GM13977 (cell line): Measurements from ENCODE around the gene TEKT3.

Source experiments
- DNase-seq: peaks from one replicate; pipeline ENCODE4 v3.0.0; 2012; ENCODE audit warnings: low spot score
- in situ Hi-C: fragments of 300-500 bp; cut with MboI; formaldehyde crosslinking; loops from one replicate; pipeline ENCODE4 v1.12.0; 2022; ENCODE audit warnings: low sequenced_read_pairs, low pct_unique_long_range_greater_than_20kb, mixed read lengths, inconsistent platforms; ENCODE audit not compliant: unreplicated experiment
- TF ChIP-seq, protein P1 (sequence below): IDR thresholded peaks from 2 replicates; pipeline ENCODE4 v1.5.1; 2012; ENCODE audit warnings: mild to moderate bottlenecking, control low read depth; ENCODE audit not compliant: insufficient read depth; ENCODE audit errors: extremely low read depth, missing control alignments

TEKT3 gene

DNA sequence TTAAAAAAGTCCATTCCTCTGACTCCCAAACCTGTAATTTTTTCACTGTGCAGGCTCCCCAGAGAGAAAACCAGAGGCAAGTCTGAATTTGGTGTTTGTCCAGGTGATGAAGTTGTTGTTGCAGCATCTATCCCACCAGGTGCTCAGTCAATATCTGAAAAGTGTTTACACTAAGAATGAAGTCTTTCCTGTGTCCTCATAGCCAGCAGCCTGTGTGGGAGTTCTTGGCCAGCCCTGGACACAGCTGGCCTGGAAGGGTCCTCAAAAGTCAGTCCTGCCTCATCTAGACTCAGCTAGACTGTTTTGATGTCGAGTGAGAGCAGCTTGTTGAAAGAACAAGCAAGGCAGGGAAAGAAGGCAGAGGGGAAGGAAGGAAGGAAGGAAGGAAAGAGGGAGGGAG is 72.9 kb downstream of the TEKT3 start:
- TF ChIP-seq, protein P1, sequence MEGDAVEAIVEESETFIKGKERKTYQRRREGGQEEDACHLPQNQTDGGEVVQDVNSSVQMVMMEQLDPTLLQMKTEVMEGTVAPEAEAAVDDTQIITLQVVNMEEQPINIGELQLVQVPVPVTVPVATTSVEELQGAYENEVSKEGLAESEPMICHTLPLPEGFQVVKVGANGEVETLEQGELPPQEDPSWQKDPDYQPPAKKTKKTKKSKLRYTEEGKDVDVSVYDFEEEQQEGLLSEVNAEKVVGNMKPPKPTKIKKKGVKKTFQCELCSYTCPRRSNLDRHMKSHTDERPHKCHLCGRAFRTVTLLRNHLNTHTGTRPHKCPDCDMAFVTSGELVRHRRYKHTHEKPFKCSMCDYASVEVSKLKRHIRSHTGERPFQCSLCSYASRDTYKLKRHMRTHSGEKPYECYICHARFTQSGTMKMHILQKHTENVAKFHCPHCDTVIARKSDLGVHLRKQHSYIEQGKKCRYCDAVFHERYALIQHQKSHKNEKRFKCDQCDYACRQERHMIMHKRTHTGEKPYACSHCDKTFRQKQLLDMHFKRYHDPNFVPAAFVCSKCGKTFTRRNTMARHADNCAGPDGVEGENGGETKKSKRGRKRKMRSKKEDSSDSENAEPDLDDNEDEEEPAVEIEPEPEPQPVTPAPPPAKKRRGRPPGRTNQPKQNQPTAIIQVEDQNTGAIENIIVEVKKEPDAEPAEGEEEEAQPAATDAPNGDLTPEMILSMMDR, result no peak
- DNase-seq, result no peak
- in situ Hi-C loops, result loop anchor here (25.0 kb wide), 1 partner anchor 244 kb away; no protein-coding TSS in a partner anchor

DNA sequence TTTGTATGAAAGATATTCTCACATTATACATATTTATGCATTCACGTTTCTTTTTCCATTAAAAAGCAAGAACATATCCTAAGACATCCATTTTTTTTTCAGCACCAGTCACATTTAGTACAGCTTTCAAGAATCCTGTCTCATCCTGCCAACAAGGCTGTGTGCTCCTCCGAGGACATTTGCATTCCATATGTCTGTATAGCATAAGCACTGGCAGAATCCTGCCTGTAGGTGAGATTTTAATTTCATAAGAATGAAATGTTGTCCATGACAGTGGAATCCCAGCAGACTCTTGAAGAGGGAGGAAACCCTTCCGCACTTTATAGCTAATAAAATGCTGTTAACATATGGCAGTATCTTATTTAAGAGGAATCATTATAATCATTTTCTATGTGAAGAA is 73.4 kb downstream of the TEKT3 start:
- TF ChIP-seq, protein P1, result no peak
- in situ Hi-C loops, result loop anchor here (25.0 kb wide), 1 partner anchor 244 kb away; no protein-coding TSS in a partner anchor
- no peak for DNase-seq

DNA sequence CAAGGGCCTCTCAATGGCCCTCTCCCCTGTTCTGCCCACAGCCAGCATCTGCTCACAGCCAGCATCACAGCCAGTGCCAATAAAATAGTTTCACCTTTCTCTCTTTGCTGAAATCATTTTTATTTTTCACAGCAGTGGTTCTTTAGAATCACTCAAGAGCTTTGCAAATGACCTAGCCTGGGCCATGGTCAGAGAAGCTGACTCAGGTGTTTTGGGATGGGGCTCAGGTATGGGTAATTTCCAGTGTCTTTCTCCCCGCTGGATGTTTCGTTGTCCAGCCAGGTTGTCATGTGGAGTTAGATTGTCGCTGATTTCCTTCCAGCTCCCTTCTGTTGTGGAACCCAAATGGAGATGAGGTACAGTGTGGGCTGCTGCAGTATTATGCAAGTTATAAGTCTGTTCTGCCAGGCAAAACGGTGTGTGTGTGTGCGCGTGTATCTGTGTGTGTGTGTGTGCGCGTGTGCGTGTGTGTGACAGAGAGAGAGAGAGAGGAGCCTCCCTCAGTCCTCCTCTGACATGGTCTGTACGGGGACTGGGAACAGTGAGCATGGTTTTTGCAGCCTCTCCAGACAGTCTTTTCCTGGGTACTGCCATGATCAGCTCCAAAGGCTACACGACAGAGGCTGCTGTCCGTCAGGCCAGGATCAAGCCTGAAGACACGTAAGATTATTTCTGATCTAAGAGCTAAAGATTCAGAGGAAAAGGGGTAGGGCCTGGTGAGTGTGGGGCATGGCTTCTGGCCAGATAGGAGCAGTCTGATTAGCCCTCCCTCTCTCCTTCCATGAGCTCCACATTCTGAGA is 74.9 kb downstream of the TEKT3 start:
- in situ Hi-C loops, result loop anchor here (25.0 kb wide), 1 partner anchor 246 kb away; no protein-coding TSS in a partner anchor
- DNase-seq, result no peak
- TF ChIP-seq, protein P1, result no peak

DNA sequence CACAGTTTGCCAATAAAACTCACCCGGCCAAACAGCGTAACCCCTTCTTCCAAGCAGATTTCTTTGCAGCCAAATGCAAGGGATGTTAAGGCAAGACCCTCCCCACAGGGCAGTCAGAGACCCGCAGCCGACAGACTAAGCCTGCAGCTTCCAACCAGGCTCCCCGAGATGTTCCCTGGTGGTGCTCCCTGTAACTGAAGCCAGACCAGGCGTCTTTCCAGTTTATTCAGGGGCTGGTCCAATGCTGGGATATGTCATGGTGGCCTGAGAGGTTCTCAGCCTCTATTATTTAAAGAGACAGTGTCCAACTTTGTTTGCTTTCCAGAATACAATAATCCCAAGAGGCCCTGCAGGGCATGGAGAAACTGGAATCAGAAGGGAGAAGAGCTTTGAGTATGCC is 76.3 kb downstream of the TEKT3 start, which contains the start of gene PMP22:
Gene PMP22, minus strand, starts transcription at position 196 of the 400 bp plus-strand sequence. CDS start 4,599 bp downstream, outside the sequence.
- in situ Hi-C loops, result loop anchor here (25.0 kb wide), 1 partner anchor 247 kb away; no protein-coding TSS in a partner anchor
- TF ChIP-seq, protein P1, result no peak
- DNase-seq, result no peak

DNA sequence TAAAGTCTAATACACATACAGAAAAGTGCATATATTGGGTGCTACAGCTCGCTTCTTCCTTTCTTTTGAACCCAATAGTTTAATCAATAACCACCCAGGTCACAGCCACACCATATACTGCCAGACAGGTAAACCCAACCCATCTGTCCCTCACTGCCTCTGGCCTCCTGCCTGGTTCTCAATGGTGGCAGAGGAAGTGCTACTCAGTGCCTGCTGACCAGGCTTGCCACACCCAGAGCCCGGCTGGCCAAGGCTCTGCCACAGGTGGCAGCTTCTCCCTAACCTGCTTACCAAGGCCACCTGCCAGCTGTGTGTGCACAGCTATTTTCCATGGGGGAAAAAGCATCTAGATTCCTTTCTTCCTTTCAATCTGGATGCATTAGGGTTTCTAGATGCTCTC is 76.9 kb downstream of the TEKT3 start:
- in situ Hi-C loops, result loop anchor here (25.0 kb wide), 1 partner anchor 248 kb away; no protein-coding TSS in a partner anchor
- TF ChIP-seq, protein P1, result no peak
- no peak for DNase-seq

DNA sequence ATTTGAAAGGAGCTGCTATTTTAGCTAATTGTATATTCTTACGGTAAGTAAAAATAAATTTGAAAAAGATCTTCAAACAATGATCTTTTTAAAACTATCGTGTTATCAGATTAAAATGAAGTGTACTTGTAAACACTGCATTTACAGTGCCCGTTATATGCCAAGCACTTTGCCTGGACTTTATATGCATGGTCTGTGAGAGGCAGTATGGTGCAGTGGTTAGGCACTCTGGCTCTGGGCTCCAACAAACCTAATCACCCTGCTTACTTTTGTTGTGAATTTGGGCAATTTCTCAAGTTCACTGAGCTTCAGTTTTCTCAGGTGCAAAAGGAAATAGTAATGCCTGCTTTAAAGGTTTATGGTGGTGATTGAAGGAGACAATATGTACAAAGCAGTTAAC is 77.7 kb downstream of the TEKT3 start:
- no peak for DNase-seq
- in situ Hi-C loops, result loop anchor here (25.0 kb wide), 1 partner anchor 249 kb away; no protein-coding TSS in a partner anchor
- TF ChIP-seq, protein P1, result no peak
